Measurements from ENCODE around the gene CLIP3. TPM values are rescaled to one million over a fixed set of nuclear protein-coding genes. Genes with fewer than 3 reads are reported as not detected.
A peak's percentile ranks its signal among the peaks of the same experiment; 100 is the strongest.

The CLIP3 gene
- total RNA-seq, 6 experiments from 2014 or later = 0.55 to 1.6 (median 0.94) TPM

GRCh38 chr19:36010402-36010801 is 22.3 kb downstream of the CLIP3 start:
- Histone ChIP-seq H3K36me3 (no peaks in the 10 kb centered on the region), H3K27me3 (no peaks in the 10 kb centered on the region), H3K27ac (no peak overlapping the region), H3K9me3 (no peaks in the 10 kb centered on the region), H3K4me3 (no peak overlapping the region), H3K4me1 (peaks cover 0 to 24% (median 2%) of the 10 kb centered on the region in 4 donors)
- intact Hi-C loops (cut with DNase I) = no loop called here
- 100% methylated on average over 2 of the region's 11 CpGs for WGBS (ENCODE audit: insufficient coverage, low coverage, low lambda C conversion rate, missing lambda C conversion rate)
- DNase-seq = no peak
- no peak for ATAC-seq
- TF ChIP-seq POLR2A (IDR thresholded peaks at IDR 0.05) (no peak), CTCF (IDR thresholded peaks at IDR 0.05) (no peak)

GRCh38 chr19:36009633-36010379 is 22.9 kb downstream of the CLIP3 start:
- no peak for TF ChIP-seq POLR2A (IDR thresholded peaks at IDR 0.05)
- no peak for TF ChIP-seq CTCF (IDR thresholded peaks at IDR 0.05)
- intact Hi-C loops (cut with DNase I) = no loop called here
- Histone ChIP-seq H3K27ac (peak overlapping the region in 1 of 3 donors; percentile 78), H3K9me3 (no peaks in the 10 kb centered on the region), H3K4me3 (peak overlapping the region; percentile 54 to 71 (median 69)), H3K27me3 (no peaks in the 10 kb centered on the region), H3K36me3 (no peaks in the 10 kb centered on the region), H3K4me1 (peaks cover 0 to 24% (median 2%) of the 10 kb centered on the region in 4 donors)
- DNase-seq (no peak), ATAC-seq (no peak)
- WGBS (ENCODE audit: insufficient coverage, low coverage, low lambda C conversion rate, missing lambda C conversion rate) = 58% methylated on average over 10 of the region's 15 CpGs

- H3K9me3 ChIP-seq = no peaks in the 10 kb centered on the region
- peak; percentile 38 to 68 (median 52) for ATAC-seq
- WGBS (ENCODE audit: insufficient coverage, low coverage, low lambda C conversion rate, missing lambda C conversion rate) = 0% methylated on average over 8 of the region's 50 CpGs
- peaks cover 0 to 20% (median 2%) of the 10 kb centered on the region in 4 donors for H3K4me1 ChIP-seq
- H3K36me3 ChIP-seq = peaks cover 0 to 3% (median 0%) of the 10 kb centered on the region in 4 donors
- no peaks in the 10 kb centered on the region for H3K27me3 ChIP-seq
- peak; percentile 75 to 79 (median 79) for DNase-seq
- peak overlapping the region in 2 of 3 donors; percentile 51 to 78 for H3K27ac ChIP-seq
- intact Hi-C loops (cut with DNase I) = no loop called here
- H3K4me3 ChIP-seq = peak overlapping the region; percentile 54 to 71 (median 69)
- TF ChIP-seq CTCF (IDR thresholded peaks at IDR 0.05) = no peak
- no peak for TF ChIP-seq POLR2A (IDR thresholded peaks at IDR 0.05)
These were observed 23.5 kb downstream of the CLIP3 start for GRCh38 chr19:36009220-36009619.

- Histone ChIP-seq H3K9me3 (no peaks in the 10 kb centered on the region), H3K27me3 (no peaks in the 10 kb centered on the region), H3K27ac (peak within 1 kb of the TSS; percentile 44 to 78 (median 51)), H3K4me3 (peak within 1 kb of the TSS; percentile 54 to 71 (median 69)), H3K4me1 (peaks cover 0 to 18% (median 2%) of the 10 kb centered on the region in 4 donors), H3K36me3 (peaks cover 0 to 3% (median 0%) of the 10 kb centered on the region in 4 donors)
- ATAC-seq = peak; percentile 85 to 93 (median 90)
- peak; percentile 85 to 91 (median 90) for DNase-seq
- intact Hi-C loops (cut with DNase I) = no loop called here
- no peak for TF ChIP-seq CTCF (IDR thresholded peaks at IDR 0.05)
- peak; percentile 60 for TF ChIP-seq POLR2A (IDR thresholded peaks at IDR 0.05)
- 54% methylated on average over 3 of the region's 19 CpGs for WGBS (ENCODE audit: insufficient coverage, low coverage, low lambda C conversion rate, missing lambda C conversion rate)
These were observed 24.2 kb downstream of the CLIP3 start, which contains the start of gene SYNE4 for GRCh38 chr19:36008336-36008978. Gene SYNE4, minus strand, starts transcription at chr19:36008813. Its CDS starts 132 bp downstream, at chr19:36008681.

Data from right lobe of liver (tissue), 6 donors.